ENCODE results near the gene MEOX2. TPM values are rescaled to one million over a fixed set of nuclear protein-coding genes. Genes with fewer than 3 reads are reported as not detected.

The MEOX2 gene
- polyA plus RNA-seq, 1 of the 3 experiments (the other 2 are of a cell fraction): not detected

GRCh38 chr7:15643000-15643705 lies 43.3 kb downstream of the MEOX2 start:
- H3K4me2 ChIP-seq: no peak overlapping the region
- H3K27ac ChIP-seq (ENCODE audit: low read depth in 2 of 2, low read length in 1 of 2): no peak overlapping the region
- H3K27me3 ChIP-seq (ENCODE audit: insufficient read depth): no peaks in the 10 kb centered on the region
- H3K9ac ChIP-seq: no peak overlapping the region
- no peaks in the 10 kb centered on the region for H3K79me2 ChIP-seq (ENCODE audit: insufficient read depth)
- TF ChIP-seq CTCF (IDR thresholded peaks at IDR 0.05) (peak; percentile 12; the same call in 1 of the 2 replicates), MAX (IDR thresholded peaks at IDR 0.05; ENCODE audit: low read depth) (no peak)
- H4K20me1 ChIP-seq (ENCODE audit: insufficient read depth): no peaks in the 10 kb centered on the region
- no peaks in the 10 kb centered on the region for H3K9me2 ChIP-seq
- no peaks in the 10 kb centered on the region for H3K9me3 ChIP-seq
- peaks cover 0 to 3% of the 10 kb centered on the region in 2 experiments; a peak in 1 of 4 replicates for H3K4me1 ChIP-seq (ENCODE audit: control insufficient read depth in 1 of 2, insufficient read depth in 2 of 2, low read depth in 1 of 2, low read length in 1 of 2)
- 37% methylated on average over 3 of the region's 3 CpGs for WGBS (ENCODE audit: low lambda C conversion rate)
- H2AFZ ChIP-seq (ENCODE audit: low read depth): no peak overlapping the region
- no peak overlapping the region for H3K4me3 ChIP-seq (ENCODE audit: low read depth in 2 of 2, low read length in 1 of 2)
- H3F3A ChIP-seq (replicated peaks; ENCODE audit: insufficient read depth): no peaks in the 10 kb centered on the region
- DNase-seq: no peak
- ChIA-PET CTCF (no interaction called here), POLR2A (no interaction called here)
- H3K36me3 ChIP-seq (replicated peaks in 1 of 2; ENCODE audit: control insufficient read depth in 1 of 2, insufficient read depth in 2 of 2, low read length in 1 of 2): no peaks in the 10 kb centered on the region

DNA sequence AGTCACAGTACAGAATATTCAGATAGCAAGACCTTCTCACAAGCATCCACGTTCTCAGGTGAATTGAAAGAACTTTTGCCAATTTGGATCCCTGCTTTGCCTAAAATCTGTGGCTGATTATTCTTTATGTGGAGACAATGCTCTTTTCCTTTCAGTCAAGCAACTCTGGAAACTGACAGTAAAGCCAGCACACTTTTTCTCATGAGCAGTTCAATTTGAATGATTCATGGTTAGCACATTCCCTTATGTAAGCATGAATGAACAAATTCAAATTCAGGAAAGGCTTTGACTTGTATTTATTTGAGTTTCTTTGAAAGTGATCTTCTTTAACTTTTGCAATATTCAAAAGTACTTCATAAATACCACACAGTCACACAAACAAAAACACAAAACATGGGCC lies 57.6 kb downstream of the MEOX2 start:
- Histone ChIP-seq H3K9me2 (no peaks in the 10 kb centered on the region), H3K27ac (ENCODE audit: low read depth in 2 of 2, low read length in 1 of 2) (no peak overlapping the region), H3K9me3 (no peaks in the 10 kb centered on the region), H3K4me3 (ENCODE audit: low read depth in 2 of 2, low read length in 1 of 2) (no peak overlapping the region), H3K9ac (no peak overlapping the region), H3K36me3 (replicated peaks in 1 of 2; ENCODE audit: control insufficient read depth in 1 of 2, insufficient read depth in 2 of 2, low read length in 1 of 2) (no peaks in the 10 kb centered on the region), H3F3A (replicated peaks; ENCODE audit: insufficient read depth) (no peaks in the 10 kb centered on the region), H3K4me2 (no peak overlapping the region), H3K4me1 (ENCODE audit: control insufficient read depth in 1 of 2, insufficient read depth in 2 of 2, low read depth in 1 of 2, low read length in 1 of 2) (no peaks in the 10 kb centered on the region), H2AFZ (ENCODE audit: low read depth) (no peak overlapping the region), H4K20me1 (ENCODE audit: insufficient read depth) (no peaks in the 10 kb centered on the region), H3K79me2 (ENCODE audit: insufficient read depth) (no peaks in the 10 kb centered on the region), H3K27me3 (ENCODE audit: insufficient read depth) (no peaks in the 10 kb centered on the region; the same call in 1 of the 2 replicates)
- ChIA-PET CTCF (no interaction called here), POLR2A (no interaction called here)
- no peak for DNase-seq
- 0% methylated on average over 1 of the region's 1 CpG for WGBS (ENCODE audit: low lambda C conversion rate)
- TF ChIP-seq NRF1 (IDR thresholded peaks at IDR 0.05; ENCODE audit: low read depth, low read length) (no peak), EZH2phosphoT487 (IDR thresholded peaks at IDR 0.05; ENCODE audit: borderline replicate concordance, low read depth) (no peak), USF2 (IDR thresholded peaks at IDR 0.05; ENCODE audit: borderline replicate concordance, low read depth, low read length) (no peak), RAD21 (IDR thresholded peaks at IDR 0.05; ENCODE audit: low read length) (no peak), PBX3 (IDR thresholded peaks at IDR 0.05) (no peak), RXRA (IDR thresholded peaks at IDR 0.05; ENCODE audit: borderline replicate concordance, low read depth) (no peak), POLR2AphosphoS5 (IDR thresholded peaks at IDR 0.05; ENCODE audit: low read depth, low read length) (no peak), TCF12 (IDR thresholded peaks at IDR 0.05) (no peak), SMC3 (IDR thresholded peaks at IDR 0.05; ENCODE audit: low read depth, low read length) (no peak), TAF1 (IDR thresholded peaks at IDR 0.05; ENCODE audit: borderline replicate concordance, low read depth, low read length) (no peak), JUND (IDR thresholded peaks at IDR 0.05) (no peak), REST (IDR thresholded peaks at IDR 0.05; ENCODE audit: low read depth, low read length) (no peak), RCOR1 (IDR thresholded peaks at IDR 0.05; ENCODE audit: low read length) (no peak), GATA2 (CRISPR knock-in tag; IDR thresholded peaks at IDR 0.05) (no peak), FOXJ3 (CRISPR knock-in tag; IDR thresholded peaks at IDR 0.05) (no peak), CHD2 (IDR thresholded peaks at IDR 0.05; ENCODE audit: low read length, partially characterized antibody) (no peak)
- TF ChIP-seq, protein P1, sequence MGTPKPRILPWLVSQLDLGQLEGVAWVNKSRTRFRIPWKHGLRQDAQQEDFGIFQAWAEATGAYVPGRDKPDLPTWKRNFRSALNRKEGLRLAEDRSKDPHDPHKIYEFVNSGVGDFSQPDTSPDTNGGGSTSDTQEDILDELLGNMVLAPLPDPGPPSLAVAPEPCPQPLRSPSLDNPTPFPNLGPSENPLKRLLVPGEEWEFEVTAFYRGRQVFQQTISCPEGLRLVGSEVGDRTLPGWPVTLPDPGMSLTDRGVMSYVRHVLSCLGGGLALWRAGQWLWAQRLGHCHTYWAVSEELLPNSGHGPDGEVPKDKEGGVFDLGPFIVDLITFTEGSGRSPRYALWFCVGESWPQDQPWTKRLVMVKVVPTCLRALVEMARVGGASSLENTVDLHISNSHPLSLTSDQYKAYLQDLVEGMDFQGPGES (IDR thresholded peaks at IDR 0.05; ENCODE audit: low read depth, low read length): no peak

Measured in SK-N-SH (cell line).